GM21619 (cell line): Measurements from ENCODE around the gene MID1.

Experiments
- ATAC-seq: cut with Tn5 transposase; IDR thresholded peaks from one replicate; pipeline ENCODE4 v1.9.1; 2021; ENCODE audit not compliant: unreplicated experiment

The MID1 gene

DNA sequence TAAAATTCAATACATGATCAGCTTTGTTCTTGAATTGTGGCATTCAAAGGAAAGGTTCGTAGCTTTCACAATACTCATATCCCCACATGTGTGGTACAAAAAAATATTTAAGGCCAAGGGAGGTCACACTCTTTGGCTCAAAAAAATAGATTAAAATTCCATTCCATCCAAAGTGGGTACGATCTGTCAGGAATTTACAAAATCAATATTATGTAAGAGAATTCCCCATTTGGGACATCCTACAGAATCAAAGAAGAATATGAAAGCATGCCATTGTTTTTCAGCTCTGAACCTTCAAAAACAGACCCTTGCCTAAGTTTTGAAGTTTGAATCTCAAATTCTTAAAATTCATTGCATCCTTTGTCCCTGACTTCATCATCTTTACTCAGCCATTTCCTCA lies 85.8 kb downstream of the MID1 start:
- no peak for ATAC-seq

- no peak for ATAC-seq
These were observed 86.6 kb downstream of the MID1 start for GRCh38 chrX:10533696-10534365.

DNA sequence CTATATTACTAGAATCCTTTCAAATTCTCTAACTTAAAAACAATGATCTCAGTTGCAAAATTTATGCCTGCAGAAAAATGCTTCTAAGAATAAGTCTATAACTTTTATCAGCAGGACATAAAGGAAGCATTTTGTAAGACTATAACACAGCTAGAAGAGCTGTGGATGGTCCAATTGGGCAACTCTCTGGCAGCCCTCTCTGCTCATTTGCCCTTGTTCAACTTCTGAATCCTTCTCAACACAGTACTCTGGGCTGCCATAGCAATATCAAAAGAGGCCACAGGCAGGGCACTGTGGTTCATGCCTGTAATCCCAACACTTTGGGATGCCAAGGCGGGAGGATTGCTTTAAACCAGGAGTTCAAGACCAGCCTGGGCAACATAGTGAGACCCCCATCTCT lies 88.5 kb downstream of the MID1 start:
- no peak for ATAC-seq

DNA sequence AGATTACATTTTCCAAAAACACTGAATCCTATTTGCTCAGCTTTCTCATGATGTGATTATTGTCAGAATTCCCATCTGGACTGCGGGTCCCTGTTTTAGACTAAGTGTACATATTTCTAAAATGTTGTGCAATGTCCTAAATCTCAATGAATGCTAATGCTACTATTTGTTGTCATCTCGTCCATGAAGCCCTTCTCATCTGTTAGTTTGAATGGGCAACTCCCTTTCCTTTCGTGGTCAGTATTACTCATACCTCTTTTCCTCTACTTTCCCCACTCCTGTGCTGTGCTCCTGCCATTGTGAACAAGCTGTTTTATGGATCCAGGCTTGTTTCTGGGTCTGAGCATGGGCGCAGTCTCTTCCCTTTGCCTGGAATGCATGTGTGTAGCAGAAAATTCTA lies 91.0 kb downstream of the MID1 start:
- no peak for ATAC-seq

DNA sequence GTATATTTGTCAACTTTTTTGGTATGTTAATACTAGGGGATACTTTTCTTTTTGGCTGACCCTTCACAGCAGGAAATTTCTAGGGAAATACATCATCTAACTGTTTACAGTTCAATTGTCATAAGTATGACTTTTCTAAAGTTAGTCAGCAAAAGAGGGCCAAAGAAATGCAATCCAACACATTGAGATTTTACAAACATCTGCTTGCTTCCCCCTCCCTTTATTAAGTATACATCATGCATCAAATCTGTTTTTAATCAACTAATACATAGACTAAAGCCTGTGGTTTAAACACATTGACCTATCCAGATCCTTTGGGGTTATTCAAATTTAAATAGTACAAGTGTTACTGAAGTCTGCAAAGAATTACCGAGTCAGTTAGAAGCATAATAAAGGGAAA lies 93.9 kb downstream of the MID1 start:
- no peak for ATAC-seq

DNA sequence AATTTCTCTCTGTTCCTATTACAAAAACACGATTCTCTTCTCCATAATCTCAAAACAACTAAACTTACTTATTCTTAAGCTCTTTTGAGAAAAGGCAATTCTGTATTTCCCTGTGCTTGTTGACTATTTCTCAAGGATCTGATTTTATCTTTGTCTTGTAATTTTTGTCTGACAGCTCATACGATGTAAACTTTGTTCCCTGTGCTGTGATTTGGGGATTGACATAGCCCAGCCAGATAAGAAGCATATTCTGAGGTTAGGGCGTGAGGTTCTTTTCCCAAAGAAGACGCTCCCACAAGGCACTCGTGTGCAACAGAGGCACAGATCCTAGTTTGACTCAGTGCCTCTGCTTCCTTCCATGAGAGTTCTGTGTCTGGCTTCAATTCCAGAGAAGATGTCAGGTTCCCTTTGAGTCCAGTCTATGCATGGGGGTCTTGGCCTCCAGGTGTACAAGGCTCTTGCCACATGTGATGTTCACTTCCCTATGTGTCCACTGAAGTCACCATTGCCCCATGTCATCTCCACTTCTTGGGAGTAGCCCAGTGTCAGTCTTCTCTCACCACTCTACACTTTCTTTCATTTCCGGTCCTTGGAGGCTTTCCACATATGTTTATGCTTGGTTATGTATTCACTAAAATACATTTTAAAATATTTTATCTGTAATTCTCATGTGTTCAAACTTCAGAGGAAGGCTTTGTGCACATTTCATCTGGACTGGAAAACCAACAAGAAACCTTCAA lies 94.8 kb downstream of the MID1 start:
- ATAC-seq, result no peak

DNA sequence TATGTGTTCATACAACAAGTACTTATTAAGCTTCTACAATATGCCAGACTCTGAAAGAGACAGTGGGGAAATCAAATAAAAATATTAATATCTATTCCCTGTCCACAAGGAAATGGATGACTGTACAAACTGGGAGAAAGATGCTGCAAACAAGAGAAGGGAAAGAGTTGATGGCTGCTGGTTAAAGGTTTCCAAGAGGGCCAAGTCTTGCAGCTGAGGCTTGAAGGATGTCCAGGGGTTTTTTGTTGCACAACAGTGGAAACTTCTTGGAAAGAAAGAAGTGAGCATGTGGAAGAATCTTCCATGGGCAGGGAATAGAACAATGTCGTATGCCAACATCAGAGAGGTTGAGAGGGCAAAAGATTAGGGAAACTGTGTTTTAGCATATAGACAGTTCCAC lies 95.8 kb downstream of the MID1 start:
- no peak for ATAC-seq

- ATAC-seq, result no peak
These were observed 100.6 kb downstream of the MID1 start for GRCh38 chrX:10519761-10520160.

DNA sequence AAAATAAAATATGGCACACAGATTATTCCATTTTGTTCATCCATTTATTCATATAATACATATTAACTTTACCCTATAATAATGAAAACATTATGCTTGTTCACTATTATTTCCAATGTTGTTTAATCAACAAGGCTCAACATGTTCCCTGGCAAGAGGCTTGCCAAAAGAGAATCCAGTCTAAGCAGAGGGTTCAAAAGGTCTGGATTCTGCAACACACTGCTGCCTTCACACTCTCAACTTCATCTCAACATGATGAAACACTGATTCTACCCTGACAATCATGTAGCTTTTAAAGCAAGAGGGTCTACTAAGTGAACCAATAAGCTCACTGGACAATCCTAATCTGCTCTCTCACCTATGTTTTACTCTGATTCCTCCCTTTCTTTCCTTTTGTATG lies 101.1 kb downstream of the MID1 start:
- no peak for ATAC-seq

DNA sequence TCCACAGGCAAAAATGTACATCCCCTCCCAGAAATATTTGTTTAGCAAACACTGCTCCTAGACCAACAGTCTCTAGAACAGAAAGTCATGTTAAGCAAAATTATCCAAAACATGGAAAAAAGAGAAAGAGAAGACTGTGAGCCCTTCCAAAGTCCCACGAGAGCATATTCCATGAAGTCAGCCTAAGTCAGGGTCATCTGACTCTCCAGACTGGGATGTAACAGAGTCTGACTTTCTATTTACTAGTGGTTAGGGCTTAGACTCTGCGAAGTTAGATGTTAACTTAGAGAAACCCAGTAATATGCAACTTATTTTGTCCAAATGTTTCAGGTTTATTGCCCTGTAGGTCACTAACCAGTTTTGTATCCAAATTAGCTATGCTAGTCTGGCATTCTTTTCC lies 102.3 kb downstream of the MID1 start:
- ATAC-seq, result no peak

- no peak for ATAC-seq
These were observed 103.5 kb downstream of the MID1 start for GRCh38 chrX:10516781-10517322.

DNA sequence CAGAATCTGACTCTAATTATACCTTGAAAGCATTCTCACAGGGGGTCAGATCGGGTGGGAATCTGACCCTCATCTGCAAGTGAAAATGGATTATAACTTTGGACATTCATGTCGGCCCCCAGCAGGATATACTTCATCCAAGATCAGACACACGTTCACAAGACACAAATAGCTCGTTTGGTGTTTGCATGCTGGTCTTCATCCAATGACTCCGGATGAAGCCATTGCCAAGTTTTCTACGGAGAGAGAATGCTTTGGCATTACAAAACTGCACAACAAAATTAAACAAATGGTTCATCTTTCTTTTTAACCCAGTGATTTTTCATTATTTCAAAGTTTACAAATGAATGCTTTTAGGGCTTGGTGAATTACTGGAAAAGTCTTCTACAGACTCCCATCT lies 105.5 kb downstream of the MID1 start:
- ATAC-seq, result no peak

GRCh38 chrX:10513974-10514373 lies 106.4 kb downstream of the MID1 start:
- ATAC-seq, result no peak

DNA sequence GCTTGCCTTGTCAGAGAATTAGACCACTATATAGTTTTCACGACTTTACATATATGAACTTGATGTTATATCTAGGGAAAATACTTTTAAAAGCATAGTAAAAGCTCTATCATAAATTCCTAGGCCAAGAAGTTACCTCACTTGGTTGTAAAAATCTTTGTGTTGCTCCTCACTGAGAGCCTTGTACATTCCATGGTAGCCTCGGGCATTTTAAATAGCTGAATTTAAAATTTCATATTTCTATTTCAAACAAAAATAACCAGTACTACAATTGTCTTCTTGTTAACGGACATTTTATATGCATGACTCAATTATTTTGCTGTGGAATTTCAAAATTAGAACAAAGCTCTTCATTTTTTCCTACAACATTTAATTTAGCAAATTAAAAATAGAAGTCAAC lies 107.6 kb downstream of the MID1 start:
- no peak for ATAC-seq

DNA sequence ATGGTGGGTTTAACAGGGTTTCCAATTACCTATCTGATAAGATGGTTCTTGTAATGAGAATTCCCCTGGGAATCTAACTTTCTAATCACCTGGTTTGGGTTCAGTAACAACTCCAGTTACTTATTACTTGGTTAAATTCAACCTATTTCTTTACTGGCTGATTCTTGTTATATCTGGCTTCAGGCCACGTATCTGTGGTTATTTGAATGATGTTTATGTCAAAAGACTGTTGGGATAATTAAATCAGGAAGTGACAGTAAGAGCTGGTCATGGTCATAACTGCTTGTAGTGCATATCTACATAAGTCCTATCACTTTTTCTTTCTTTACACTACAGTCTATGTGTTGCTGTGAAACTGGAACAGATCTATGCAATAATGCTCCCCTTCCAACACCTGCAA lies 108.1 kb downstream of the MID1 start:
- no peak for ATAC-seq

- no peak for ATAC-seq
These were observed 111.0 kb downstream of the MID1 start for GRCh38 chrX:10509397-10509796.

- no peak for ATAC-seq
These were observed 111.5 kb downstream of the MID1 start for GRCh38 chrX:10508891-10509290.

GRCh38 chrX:10507876-10508275 lies 112.5 kb downstream of the MID1 start:
- no peak for ATAC-seq

GRCh38 chrX:10507181-10507580 lies 113.2 kb downstream of the MID1 start:
- ATAC-seq, result no peak

- no peak for ATAC-seq
These were observed 113.6 kb downstream of the MID1 start for GRCh38 chrX:10506781-10507180.

- ATAC-seq, result no peak
These were observed 114.7 kb downstream of the MID1 start for GRCh38 chrX:10505726-10506125.

DNA sequence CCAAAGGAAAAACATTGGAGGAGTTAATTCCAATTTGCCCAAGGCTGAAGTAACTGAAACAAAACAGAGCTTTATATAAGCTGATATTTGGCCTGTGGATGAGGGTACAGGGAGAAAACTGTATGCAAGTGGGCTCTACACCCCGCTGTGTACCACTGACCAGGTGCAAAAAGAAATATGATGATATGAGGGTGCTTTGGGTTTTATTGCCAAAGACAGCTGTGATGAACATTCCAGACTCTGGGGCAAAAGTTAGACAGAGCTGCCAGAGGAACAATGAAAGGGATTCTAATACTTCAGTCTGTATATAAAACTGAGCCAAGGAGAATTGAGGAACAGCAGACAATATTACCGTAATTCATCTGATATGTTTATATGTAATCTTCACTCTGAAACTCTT lies 117.4 kb downstream of the MID1 start:
- no peak for ATAC-seq

GRCh38 chrX:10501611-10502010 lies 118.8 kb downstream of the MID1 start:
- no peak for ATAC-seq
